HG03280 (cell line): Measurements from ENCODE around the gene RASA2.
"Not testable (repeated sequence)": the region's sequence is repeated elsewhere in the genome, so short reads cannot be mapped to it uniquely, and the experiment has no call there.

Source experiments
- ATAC-seq: cut with Tn5 transposase; IDR thresholded peaks from one replicate; pipeline ENCODE4 v1.9.1; 2021; ENCODE audit warnings: mild to moderate bottlenecking, moderate library complexity; ENCODE audit not compliant: unreplicated experiment

The RASA2 gene

DNA sequence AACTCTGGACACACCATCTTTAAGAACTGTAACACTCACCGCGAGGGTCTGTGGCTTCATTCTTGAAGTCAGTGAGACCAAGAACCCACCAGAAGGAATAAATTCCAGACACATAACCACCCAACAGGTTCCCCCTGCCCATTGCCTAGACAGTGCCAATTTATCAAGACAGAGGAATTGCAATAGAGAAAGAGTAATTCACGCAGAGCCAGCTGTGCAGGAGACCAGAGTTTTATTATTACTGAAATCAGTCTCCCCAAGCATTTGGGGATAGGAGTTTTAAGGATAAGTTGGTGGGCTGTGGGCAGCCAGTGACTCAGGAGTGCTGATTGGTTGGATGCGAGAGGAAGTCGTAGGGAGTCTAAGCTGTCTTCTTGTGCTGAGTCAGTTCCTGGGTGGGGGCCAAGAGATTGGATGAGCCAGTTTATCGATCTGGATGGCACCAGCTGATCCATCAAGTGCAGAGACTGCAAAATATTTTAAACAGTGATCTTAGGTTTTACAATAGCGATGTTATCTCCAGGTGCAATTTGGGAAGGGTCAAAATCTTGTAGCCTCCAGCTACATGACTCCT, 142.1 kb downstream of the RASA2 start:
- not testable (repeated sequence) for ATAC-seq

GRCh38 chr3:141629976-141630375, 143.1 kb downstream of the RASA2 start:
- no peak for ATAC-seq

- no peak for ATAC-seq
Observed at GRCh38 chr3:141632779-141633374, 146.1 kb downstream of the RASA2 start.

DNA sequence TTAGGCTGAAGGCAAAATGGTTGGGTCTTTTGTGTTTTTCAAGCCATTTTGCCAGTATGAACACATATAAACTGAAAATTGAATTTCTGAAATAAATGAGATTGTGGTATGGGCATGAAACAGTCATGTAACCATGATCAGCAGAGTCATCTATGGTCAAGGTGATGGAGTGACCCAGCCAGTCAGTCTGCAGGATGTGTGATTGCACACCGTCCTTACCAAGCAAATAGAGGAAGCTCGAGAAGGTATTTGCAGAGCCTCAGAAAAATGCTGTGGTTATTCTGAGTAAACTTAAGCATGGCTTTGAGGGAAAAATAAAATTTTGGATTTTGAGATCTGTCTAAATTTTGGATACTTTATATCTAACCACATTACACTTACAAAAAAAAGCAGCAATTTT, 155.4 kb downstream of the RASA2 start:
- no peak for ATAC-seq

- no peak for ATAC-seq
Observed at GRCh38 chr3:141643391-141643790, 156.6 kb downstream of the RASA2 start.

- no peak for ATAC-seq
Observed at GRCh38 chr3:141643796-141644195, 157.0 kb downstream of the RASA2 start.

DNA sequence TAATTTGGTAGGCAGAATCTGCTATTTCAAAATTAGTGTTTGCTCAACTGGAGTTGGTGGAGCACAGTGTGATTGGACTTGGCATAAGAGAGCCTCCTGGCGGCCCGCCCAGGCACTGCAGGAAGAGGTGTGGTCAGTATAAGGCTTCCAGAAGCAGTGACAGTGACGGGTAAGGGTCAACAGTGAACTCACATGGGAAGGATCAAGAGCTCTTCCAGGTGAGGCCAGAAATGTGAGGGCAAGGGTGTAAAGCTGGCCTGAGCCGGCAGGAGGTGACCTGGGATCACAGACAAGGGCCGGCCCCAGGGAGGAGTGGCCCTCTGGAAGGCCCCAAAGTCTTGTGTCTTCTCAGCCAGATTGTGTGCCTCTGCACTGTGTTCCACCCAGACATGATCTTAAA, 158.1 kb downstream of the RASA2 start:
- ATAC-seq = no peak

DNA sequence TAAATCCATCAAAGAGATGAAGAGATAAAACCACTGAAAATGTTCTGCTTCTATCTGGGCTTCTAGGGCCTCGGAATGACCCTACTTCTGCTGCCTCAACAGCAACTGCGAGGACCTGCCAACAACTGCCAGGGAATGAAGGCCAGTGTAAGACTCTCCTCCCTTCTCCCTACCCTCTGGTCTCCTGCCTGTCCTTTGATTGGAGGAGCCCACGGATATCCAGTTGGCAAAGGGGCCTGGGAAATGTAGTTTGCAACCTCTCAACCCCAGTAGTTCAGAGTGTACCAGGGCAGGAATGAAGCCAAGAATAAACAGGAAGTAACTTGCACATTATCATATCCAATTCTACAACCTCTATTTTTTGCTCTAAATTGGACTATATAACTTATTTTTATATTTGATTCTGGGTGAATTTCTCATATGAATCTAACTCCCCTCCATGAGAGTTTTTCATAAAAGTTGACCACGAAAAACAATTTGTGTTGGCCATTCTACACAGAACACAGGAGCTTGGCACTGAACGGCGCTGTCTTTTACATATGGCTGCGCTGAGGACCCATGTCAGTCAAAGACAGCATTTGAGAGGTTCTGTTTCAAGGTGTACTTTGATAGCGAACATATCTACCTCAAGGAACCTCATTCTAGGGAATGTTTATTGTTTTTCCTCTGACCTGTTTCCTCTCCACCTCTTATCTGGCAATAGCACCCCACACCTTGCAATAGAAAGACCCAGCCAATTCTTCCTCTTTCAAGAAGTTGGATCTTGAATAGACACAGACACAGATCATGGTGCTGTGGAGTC, 160.1 kb downstream of the RASA2 start:
- ATAC-seq = no peak

DNA sequence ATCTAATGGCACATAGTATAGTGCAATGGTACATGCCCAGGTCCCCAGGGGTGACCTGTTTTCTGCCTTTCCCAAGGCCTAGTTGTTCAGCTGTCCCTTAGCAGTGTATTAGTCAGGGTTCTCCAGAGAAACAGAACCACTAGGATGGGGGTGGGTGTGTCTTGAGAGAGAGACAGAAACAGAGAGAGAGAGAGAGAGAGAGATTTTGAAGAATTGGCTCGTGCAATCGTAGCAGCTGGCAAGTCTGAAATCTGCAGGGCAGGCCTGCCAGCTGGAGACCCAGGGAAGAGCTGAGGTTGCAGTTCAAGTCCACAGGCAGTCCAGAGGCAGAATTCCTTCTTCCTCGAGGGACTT, 160.7 kb downstream of the RASA2 start:
- no peak for ATAC-seq

- ATAC-seq = no peak
Observed at GRCh38 chr3:141648055-141648910, 161.5 kb downstream of the RASA2 start.

- ATAC-seq = no peak
Observed at GRCh38 chr3:141649871-141650270, 163.0 kb downstream of the RASA2 start.

GRCh38 chr3:141650783-141651182, 164.0 kb downstream of the RASA2 start:
- no peak for ATAC-seq

- no peak for ATAC-seq
Observed at GRCh38 chr3:141651409-141651808, 164.6 kb downstream of the RASA2 start.

GRCh38 chr3:141652349-141652748, 165.5 kb downstream of the RASA2 start:
- no peak for ATAC-seq

DNA sequence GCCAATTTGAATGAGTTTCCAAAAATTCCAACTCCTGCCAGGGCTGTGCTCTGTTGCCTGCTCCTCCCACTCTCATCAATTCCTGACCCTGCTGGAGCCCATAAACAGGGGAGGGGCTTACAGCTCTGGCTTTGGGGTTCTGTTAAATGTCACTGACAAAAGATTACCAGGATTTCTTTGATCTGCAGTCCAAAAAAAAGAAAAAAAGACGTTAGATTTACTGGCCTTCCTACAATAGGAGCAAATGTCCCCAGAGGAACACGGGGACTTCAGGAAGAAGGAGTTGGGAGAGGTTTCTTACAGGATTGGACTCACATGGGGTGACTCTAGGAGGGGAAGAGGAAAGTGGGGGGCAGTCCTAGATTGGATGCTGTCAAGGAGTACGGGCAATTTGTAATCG, 167.0 kb downstream of the RASA2 start:
- no peak for ATAC-seq

GRCh38 chr3:141655801-141656200, 169.0 kb downstream of the RASA2 start:
- ATAC-seq = no peak

- ATAC-seq = no peak
Observed at GRCh38 chr3:141656771-141657170, 169.9 kb downstream of the RASA2 start.

GRCh38 chr3:141657516-141657915, 170.7 kb downstream of the RASA2 start:
- ATAC-seq = no peak

DNA sequence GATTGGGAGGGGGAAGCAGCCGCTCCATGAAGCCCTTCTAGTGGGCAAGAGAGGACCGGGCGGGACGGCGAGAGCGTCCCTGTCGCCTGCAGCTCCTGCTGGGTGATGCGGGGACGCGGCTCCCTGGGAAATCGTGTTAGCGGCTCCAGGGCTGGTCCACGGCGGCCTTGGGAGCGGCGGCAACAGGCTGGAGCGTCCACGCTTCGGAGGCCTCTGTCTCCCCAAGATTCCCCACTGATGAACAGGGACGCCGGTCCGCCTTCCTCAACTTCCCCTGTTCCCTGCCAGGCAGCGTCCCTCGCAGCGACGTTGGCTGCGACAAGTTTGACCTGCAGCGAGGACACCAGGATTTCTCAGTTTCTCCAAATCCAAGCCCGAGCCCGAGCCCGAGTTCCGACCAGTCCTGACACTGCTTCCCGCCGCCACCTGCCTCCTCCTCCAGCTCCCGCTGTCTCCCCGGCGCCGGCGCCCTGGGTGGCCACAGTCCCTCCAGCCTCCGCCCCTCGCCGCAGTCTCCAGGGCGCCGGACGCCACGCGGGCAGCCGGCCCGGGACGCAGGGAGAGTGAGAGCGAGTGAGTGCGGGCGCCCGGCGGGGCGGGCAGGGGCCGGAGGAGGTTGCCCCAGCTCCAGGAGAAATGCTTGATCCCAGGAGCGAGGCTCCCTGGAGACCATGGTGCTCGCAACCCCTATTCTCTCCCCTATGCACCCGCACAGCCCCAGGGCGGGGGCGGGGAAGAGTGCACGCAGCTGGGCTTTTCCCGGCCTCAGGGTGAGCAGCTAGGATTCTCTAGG, 173.2 kb downstream of the RASA2 start:
- ATAC-seq = no peak

DNA sequence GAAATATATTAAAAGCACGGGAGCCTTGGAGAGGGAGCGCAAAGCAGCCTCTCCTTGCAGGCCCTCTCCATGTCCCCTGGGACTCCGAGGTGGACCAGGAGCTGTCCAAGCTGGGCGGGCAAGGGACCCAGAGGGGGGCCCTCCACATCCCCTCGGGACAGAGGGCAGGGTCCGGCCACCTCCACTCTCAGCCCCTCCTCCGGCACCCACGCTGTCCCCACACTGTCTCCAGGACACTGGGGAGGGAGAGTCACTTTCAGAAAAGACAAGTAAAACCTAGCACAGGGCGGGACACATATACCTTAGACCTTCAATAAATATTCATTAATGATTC, 173.8 kb downstream of the RASA2 start:
- no peak for ATAC-seq
